A673 (cell line): ENCODE measurements around the gene LMF1.

Experiments used
- EZH2 ChIP-seq: fragments of 200-600 bp; sonication (generic); IDR thresholded peaks from 2 replicates; pipeline ENCODE4 v1.6.1; 2017; ENCODE audit warnings: borderline replicate concordance, low read depth, mild to moderate bottlenecking, mixed read lengths, antibody characterized with exemption, low read length; ENCODE audit not compliant: poor library complexity, severe bottlenecking
- TF ChIP-seq, protein P1 (sequence below): fragments of 300-800, 200-600 bp; sonication (generic); conservative IDR thresholded peaks from 2 replicates; pipeline ENCODE4 v1.5.1; 2017; ENCODE audit warnings: low read depth, mild to moderate bottlenecking, antibody characterized with exemption, low read length, moderate library complexity, mixed read lengths

DNA sequence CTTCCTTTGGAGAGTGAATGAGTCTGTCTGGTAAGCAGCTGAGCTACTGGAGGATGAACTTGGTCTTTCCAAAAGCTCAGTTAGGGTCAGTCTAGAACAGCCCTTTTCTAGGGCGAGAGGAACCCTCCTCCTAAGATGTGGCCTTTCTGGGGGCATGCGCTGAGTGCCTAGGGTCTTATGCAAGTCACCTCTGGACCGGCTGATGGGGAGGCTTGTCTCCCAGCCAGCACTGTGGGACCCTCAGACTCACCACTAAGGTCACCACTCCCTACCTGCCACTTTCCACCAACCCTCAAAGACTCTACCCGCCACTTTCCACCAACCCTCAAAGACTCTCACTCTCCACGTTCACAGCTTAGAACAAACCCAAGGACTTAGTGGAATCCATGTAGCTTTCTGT is 26.8 kb downstream of the LMF1 start:
- no peak for TF ChIP-seq EZH2
- TF ChIP-seq, protein P1, sequence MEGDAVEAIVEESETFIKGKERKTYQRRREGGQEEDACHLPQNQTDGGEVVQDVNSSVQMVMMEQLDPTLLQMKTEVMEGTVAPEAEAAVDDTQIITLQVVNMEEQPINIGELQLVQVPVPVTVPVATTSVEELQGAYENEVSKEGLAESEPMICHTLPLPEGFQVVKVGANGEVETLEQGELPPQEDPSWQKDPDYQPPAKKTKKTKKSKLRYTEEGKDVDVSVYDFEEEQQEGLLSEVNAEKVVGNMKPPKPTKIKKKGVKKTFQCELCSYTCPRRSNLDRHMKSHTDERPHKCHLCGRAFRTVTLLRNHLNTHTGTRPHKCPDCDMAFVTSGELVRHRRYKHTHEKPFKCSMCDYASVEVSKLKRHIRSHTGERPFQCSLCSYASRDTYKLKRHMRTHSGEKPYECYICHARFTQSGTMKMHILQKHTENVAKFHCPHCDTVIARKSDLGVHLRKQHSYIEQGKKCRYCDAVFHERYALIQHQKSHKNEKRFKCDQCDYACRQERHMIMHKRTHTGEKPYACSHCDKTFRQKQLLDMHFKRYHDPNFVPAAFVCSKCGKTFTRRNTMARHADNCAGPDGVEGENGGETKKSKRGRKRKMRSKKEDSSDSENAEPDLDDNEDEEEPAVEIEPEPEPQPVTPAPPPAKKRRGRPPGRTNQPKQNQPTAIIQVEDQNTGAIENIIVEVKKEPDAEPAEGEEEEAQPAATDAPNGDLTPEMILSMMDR, result no peak
